T1000 (cell line): Measurements from ENCODE around the gene NDE1.

Source experiments
- DNase-seq: peaks from one replicate; lab custom pipeline; 2025; ENCODE audit warnings: mixed read lengths; lab: John Stamatoyannopoulos, UW

The NDE1 gene

GRCh38 chr16:15769239-15769638 is 119.2 kb downstream of the NDE1 start:
- no peak for DNase-seq

- DNase-seq: no peak
Measured at GRCh38 chr16:15770107-15770506, 120.1 kb downstream of the NDE1 start.

- no peak for DNase-seq
Measured at GRCh38 chr16:15770512-15770911, 120.5 kb downstream of the NDE1 start.

- no peak for DNase-seq
Measured at GRCh38 chr16:15771694-15772093, 121.6 kb downstream of the NDE1 start.

- no peak for DNase-seq
Measured at GRCh38 chr16:15772579-15773293, 122.7 kb downstream of the NDE1 start.

- no peak for DNase-seq
Measured at GRCh38 chr16:15773968-15774367, 123.9 kb downstream of the NDE1 start.

- no peak for DNase-seq
Measured at GRCh38 chr16:15775209-15775608, 125.2 kb downstream of the NDE1 start.

GRCh38 chr16:15775663-15776304 is 125.7 kb downstream of the NDE1 start:
- no peak for DNase-seq
